ENCODE data around the gene MGAT1. TPM values are rescaled to one million over a fixed set of nuclear protein-coding genes. Genes with fewer than 3 reads are reported as not detected.

The MGAT1 gene
- total RNA-seq, 1 experiment from 2014 or later = 72.7 TPM

DNA sequence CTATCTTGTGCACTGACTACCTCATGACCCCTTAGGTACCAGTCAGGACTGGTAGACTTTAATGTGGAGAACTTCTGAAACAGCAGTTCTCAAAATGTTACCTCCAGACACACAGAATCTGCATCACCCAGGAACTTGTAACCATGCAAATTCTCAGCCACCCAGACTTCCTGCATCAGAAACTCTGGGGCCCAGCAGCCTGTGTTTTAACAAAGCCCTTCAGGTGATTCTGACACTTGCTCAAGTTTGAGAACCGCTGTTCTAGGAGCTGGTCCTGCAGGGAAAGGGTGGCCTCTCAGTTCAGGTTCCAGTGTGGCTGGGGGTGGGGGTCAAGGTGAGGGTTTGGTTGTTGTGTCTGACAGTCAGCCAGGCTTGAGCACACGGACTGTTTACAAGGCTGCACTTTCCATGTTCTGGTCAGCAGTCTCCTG lies 30.0 kb upstream of the MGAT1 start:
- H3K27ac Mint-ChIP-seq = no peak overlapping the region
- no peak overlapping the region for H2BK12ac ChIP-seq (ENCODE audit: insufficient read length, low read depth, low read length)

More for the DNA sequence above, 30.0 kb upstream of the MGAT1 start:
- H3K79me1 ChIP-seq (ENCODE audit: insufficient read depth, low read depth, low read length, poor library complexity, severe bottlenecking) = no peaks in the 10 kb centered on the region
- no peaks in the 10 kb centered on the region for H3K79me2 ChIP-seq (ENCODE audit: insufficient read depth, low read length)
- no peak overlapping the region for H3K4ac ChIP-seq (ENCODE audit: low read depth, low read length)
- peaks cover 65% of the 10 kb centered on the region for H3K27me3 Mint-ChIP-seq (ENCODE audit: low read depth)
- H3K9me3 Mint-ChIP-seq = peaks cover 32 to 36% of the 10 kb centered on the region in 2 experiments
- no peak overlapping the region for H3K27ac ChIP-seq (ENCODE audit: insufficient read length, low read depth, low read length)
- no peak overlapping the region for H4K5ac ChIP-seq (ENCODE audit: insufficient read length, low read depth, low read length)
- WGBS (ENCODE audit: extremely low coverage, insufficient read length, low lambda C conversion rate) = no CpG with 5 or more reads among the region's 2 CpGs
- no peak overlapping the region for H2BK5ac ChIP-seq (ENCODE audit: insufficient read length, low read length)
- H3K23me2 ChIP-seq (ENCODE audit: insufficient read length, low read depth, low read length, poor library complexity, severe bottlenecking) = peaks cover 13% of the 10 kb centered on the region
- no peak overlapping the region for H2BK15ac ChIP-seq (ENCODE audit: low read depth, low read length)
- H3K56ac ChIP-seq (ENCODE audit: insufficient read length, low read depth, low read length) = no peak overlapping the region
- no peak overlapping the region for H3K9ac ChIP-seq (ENCODE audit: extremely low read depth, insufficient read length, low read length)
- H3K4me1 Mint-ChIP-seq = peaks cover 20 to 26% of the 10 kb centered on the region in 2 experiments
- H3K9me3 ChIP-seq (ENCODE audit: control insufficient read depth, low read depth, low read length) = peaks cover 9% of the 10 kb centered on the region
- H3K36me3 Mint-ChIP-seq (ENCODE audit: insufficient read depth in 1 of 3, low read depth in 3 of 3) = peaks cover 22 to 24% (median 22%) of the 10 kb centered on the region in 3 experiments
- H2BK20ac ChIP-seq (ENCODE audit: low read depth, low read length, poor library complexity, severe bottlenecking) = no peak overlapping the region
- H3K14ac ChIP-seq (ENCODE audit: insufficient read depth, low read length) = no peak overlapping the region
- no peak for DNase-seq
- no peak overlapping the region for H3K4me2 ChIP-seq (ENCODE audit: insufficient read depth, insufficient read length, low read length)
- no peak overlapping the region for H4K91ac ChIP-seq (ENCODE audit: insufficient read length, low read depth, low read length)
- no peak overlapping the region for H4K8ac ChIP-seq (replicated peaks; ENCODE audit: insufficient read length, low read depth, low read length)
- H3K27me3 ChIP-seq (ENCODE audit: insufficient read depth, low read length) = peaks cover 9% of the 10 kb centered on the region
- no peak overlapping the region for H2BK120ac ChIP-seq (ENCODE audit: low read depth, low read length, poor library complexity, severe bottlenecking)
- H3K23ac ChIP-seq (ENCODE audit: insufficient read length, low read depth, low read length) = no peak overlapping the region
- no peak overlapping the region for H2AK5ac ChIP-seq (ENCODE audit: insufficient read length, low read length)
- H3K4me3 Mint-ChIP-seq = peak overlapping the region in 1 of 2 experiments; percentile 54; a peak in 2 of 5 replicates
- no peak overlapping the region for H2AFZ ChIP-seq (ENCODE audit: low read length)
- H3K18ac ChIP-seq (ENCODE audit: insufficient read length, low read depth, low read length) = no peak overlapping the region
- no peak overlapping the region for H3T11ph ChIP-seq (ENCODE audit: low read length)
- TF ChIP-seq, protein P1, sequence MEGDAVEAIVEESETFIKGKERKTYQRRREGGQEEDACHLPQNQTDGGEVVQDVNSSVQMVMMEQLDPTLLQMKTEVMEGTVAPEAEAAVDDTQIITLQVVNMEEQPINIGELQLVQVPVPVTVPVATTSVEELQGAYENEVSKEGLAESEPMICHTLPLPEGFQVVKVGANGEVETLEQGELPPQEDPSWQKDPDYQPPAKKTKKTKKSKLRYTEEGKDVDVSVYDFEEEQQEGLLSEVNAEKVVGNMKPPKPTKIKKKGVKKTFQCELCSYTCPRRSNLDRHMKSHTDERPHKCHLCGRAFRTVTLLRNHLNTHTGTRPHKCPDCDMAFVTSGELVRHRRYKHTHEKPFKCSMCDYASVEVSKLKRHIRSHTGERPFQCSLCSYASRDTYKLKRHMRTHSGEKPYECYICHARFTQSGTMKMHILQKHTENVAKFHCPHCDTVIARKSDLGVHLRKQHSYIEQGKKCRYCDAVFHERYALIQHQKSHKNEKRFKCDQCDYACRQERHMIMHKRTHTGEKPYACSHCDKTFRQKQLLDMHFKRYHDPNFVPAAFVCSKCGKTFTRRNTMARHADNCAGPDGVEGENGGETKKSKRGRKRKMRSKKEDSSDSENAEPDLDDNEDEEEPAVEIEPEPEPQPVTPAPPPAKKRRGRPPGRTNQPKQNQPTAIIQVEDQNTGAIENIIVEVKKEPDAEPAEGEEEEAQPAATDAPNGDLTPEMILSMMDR (conservative IDR thresholded peaks at IDR 0.05) = no peak
- H3K4me1 ChIP-seq (ENCODE audit: insufficient read depth, low read length) = no peaks in the 10 kb centered on the region
- no peaks in the 10 kb centered on the region for H4K20me1 ChIP-seq (ENCODE audit: control insufficient read depth, insufficient read depth, insufficient read length)
